Inferior parietal cortex (tissue), 1 donor: ENCODE results near the gene BROX.
"Not testable (repeated sequence)": the region's sequence is repeated elsewhere in the genome, so short reads cannot be mapped to it uniquely, and the experiment has no call there.

ENCODE experiments used
- DNase-seq: peaks from one replicate; pipeline ENCODE4 v3.0.0-alpha.2; 2016; ENCODE audit errors: extremely low spot score

The BROX gene

DNA sequence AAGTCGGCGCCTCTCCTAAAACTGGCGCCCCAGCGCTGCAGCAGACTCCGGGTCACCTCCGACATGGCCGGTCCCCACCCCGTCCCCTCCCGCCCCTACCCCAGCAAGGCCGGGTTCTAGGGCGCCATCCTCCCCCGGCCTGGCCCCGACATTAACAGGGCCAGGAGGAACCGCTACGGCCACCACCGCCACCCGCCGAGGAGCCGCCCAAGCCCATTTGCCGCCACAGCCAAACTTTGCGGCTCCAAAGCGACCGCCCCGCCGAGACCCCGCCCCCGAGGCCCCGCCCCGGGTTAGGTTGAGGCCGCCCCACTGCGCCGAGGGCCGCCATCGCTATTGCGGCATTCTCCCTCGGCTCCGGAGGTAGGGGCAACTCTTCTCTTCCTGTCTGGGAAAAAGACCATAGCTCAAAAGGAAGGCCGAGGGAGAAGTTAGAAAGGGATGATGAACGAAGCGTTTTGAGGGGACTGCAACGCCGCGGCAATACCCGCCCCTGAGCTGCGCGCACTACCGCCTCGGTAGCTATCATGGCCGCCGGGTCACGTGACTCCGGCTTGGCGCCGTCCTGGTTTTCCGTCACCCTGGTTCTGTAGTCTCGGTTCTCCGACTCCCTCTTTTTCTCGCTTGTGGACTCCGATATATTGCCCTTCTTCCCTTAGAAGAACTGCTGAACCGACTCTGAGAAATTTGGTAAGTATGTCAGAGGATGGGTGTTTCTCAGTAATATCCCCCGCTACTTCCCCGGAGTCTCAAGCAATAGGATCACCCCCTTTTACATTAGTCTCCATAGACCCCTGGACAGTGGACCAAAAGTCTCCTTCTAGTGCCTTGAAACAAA lies at the start of gene BROX, which contains the start of gene AIDA:
BROX (plus strand) TSS at position 312 of the 838 bp plus-strand sequence. CDS start 3,136 bp downstream, outside the sequence.
AIDA (minus strand) TSS at position 239 of the 838 bp plus-strand sequence; CDS start at position 65, 174 bp downstream.
- DNase-seq: peak; percentile 90

GRCh38 chr1:222663431-222663934 lies 48.9 kb upstream of the BROX start:
- DNase-seq: no peak

GRCh38 chr1:222665964-222666363 lies 46.4 kb upstream of the BROX start:
- no peak for DNase-seq

- DNase-seq: not testable (repeated sequence)
These were observed 44.2 kb upstream of the BROX start for GRCh38 chr1:222668184-222668583.

DNA sequence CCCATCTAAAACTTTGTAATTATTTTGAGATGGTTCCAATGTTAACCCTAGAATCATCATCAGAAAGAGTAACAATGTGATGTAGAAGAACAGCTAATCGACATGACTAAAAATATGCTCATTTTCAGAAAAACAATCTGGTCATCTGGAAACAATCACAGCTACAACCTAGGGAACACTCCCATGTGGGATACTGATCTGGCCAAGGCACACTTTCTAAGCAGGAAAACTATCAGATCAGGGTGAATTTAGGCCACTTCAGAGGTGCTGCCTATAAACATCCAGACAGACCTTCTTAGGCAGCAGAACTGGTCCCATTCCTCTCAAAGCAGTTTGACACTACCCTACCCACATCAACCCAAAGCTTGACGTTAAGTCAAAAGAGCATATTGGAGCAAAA lies 43.3 kb upstream of the BROX start:
- DNase-seq: not testable (repeated sequence)

GRCh38 chr1:222670110-222670509 lies 42.3 kb upstream of the BROX start:
- DNase-seq: no peak

DNA sequence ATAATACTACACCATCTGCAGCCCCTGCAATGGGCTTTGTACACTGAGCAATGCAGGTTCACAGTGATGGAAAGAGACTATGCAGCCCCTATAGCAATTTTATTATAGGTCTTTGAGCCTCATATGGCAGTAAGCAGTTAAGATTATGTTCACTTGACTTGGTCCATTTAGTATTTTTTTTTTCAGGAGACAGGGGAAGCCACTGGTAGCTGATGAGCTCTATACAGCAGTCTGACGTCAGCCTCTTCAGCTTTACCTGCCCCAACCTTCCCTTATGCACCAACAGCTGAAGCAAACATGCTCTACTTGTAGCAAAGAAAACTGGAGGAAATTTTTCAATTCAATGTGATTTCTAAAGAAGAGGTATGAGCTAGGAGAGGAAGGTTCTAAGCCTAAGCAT lies 32.3 kb upstream of the BROX start:
- no peak for DNase-seq

- no peak for DNase-seq
These were observed 21.3 kb upstream of the BROX start for GRCh38 chr1:222691016-222691415.

DNA sequence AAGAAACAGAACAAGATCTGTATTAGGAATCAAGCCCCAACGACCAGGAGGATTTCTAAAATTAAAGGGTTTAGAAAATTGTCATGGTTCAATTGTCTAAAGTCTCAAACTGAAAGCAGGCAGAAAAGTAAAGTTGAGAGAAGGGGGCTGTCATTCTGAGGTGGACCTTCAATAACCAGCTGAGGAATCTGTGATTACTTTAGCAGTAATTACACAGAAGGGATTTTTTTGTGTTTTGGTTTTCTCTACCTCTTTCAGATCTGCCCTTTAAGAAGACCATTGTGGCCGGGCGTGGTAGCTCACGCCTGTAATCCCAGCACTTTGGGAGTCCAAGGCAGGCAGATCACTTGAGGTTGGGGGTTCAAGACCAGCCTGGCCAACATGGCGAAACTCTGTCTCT lies 17.4 kb upstream of the BROX start:
- no peak for DNase-seq

- DNase-seq: no peak
These were observed 15.6 kb upstream of the BROX start for GRCh38 chr1:222696741-222697140.

DNA sequence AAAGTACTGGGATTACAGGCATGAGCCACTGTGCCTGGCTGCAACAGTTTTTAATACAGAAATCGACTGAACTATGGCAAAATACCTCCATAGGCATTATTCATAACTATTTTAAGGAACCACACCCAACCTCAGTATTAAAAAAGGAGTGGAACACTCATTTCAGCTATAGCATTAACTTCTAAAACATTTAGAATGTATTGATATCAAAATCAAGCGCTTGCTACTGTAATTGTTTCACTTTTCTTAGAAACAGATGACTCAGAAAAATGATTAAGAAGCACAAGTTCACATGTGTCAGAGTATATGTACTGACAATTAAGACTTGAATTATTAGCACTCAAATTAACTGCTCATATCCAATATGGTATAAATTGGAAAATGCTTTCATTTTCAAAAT lies 15.2 kb upstream of the BROX start:
- no peak for DNase-seq

DNA sequence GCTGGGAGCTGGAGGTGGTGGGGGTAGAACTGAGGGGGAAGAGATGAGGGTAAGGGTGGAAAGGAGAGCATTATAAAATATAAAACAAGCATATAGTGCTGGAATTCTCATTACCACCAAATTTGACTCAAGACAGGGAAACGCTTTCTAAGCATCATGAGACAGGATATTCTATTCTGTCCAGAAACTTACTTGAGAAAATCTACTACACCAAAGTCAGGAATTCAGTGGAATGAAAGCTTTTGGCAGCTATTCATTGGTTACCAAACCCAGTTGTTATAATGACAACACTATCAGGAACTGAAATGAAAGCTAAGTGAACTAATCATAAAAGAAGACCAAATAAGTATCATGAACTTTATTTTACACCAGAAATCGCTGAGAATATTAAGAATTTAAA lies 14.5 kb upstream of the BROX start:
- DNase-seq: no peak

GRCh38 chr1:222702210-222702609 lies 10.2 kb upstream of the BROX start:
- DNase-seq: no peak

- no peak for DNase-seq
These were observed 8.1 kb upstream of the BROX start for GRCh38 chr1:222704260-222704659.

DNA sequence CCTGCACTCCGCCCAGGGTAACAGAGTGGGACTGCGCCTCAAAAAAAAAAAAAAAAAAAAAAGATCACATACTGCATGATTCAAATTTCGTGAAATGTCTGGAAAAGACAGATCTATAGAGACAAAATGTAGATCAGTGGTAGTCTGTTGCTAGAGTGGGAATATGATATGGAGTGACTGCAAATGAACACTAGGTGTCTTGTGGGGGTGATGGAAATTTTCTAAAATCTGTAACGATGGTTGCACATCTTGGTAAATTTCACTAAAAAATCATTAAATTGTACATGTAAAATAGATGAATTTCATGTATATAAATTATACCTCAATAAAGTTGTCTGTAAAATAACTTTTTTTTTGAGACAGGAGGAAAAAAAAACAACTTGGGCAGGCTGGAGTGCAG lies 5.5 kb upstream of the BROX start:
- DNase-seq: no peak

DNA sequence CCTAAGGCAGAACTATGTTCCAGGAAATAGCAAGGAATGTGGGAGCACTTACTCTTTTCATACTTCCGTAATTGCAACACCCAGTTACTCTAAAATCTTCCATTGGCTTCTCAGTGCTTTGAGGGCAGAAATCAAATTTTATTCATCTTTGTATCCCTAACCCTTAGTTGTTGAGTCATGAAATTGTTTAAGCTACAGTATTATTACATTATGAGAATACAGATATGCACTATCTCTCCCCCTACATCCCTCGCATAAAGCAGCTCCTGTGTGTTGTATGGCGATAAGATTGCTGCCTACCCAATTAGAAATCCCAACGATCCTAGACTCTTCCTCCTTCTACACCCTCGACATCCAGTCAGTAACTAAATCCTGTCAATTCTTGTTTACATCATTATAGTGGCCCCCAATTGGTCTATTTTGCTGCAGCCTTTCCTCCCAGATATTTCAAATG lies 2.6 kb upstream of the BROX start:
- DNase-seq: no peak

DNA sequence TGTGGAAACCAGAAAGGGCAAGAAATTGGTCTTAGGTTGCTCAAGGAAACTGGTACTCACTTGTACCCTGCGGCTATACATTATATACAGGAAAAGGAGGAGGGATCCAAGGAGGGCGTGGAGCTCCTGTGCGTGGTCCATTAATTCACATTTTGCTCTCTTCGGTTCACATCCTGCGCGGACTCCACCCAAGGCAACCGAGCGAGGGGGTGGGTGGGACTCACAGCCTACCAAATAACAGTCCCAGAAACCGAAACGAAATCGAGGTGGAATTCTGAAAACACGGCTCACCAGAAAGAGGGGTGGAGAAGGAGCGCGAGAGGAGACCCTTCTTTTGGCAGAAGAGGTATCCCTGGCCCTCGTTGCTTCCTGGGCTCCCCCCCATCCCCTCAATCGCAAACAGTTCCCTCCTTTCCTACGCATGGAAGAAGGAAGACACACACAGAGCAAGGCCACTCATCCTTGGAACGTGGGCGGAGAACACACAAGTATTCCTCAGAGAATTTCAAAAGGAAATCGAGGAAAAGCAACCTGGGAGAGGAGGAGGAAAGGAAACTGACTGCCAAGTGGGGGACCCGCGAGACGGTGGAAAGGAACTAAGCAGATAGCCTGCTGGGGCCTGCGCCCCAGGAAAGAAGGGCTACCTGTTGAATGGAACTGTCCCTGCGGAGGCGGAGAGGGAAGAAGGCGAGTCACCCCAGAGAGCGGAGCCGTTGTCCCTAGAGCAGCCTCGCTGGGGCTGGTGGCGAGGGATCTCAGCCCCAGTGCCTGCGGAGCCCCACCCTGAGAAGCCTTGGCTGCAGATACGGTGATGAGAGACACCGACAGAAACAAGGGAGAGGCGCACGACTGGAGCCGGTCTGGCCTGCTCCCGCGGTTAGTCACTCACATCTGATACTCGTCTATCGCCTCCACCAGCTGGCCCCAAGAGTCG lies 778 bp upstream of the BROX start:
- DNase-seq: peak; percentile 53

- peak; percentile 97 for DNase-seq
These were observed 962 bp downstream of the BROX start for GRCh38 chr1:222713091-222713961.

DNA sequence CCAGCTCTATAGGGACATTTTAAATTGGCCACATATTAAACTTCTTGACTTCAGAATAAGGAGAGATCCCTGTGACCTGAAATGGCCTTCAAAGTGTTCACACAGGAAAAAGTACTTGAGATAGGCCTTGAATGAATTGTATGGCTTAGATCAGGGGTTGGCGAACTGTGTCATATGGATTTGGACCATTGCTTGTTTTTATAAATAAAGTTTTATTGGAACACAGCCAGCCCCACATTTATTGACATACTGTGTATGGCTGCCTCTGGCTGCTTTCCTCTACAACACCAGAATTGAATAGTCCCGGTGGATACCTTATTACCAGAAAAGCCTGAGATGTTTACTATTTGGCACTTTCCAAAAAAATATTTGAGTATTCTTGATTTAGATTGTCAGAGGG lies 4.0 kb downstream of the BROX start:
- no peak for DNase-seq

DNA sequence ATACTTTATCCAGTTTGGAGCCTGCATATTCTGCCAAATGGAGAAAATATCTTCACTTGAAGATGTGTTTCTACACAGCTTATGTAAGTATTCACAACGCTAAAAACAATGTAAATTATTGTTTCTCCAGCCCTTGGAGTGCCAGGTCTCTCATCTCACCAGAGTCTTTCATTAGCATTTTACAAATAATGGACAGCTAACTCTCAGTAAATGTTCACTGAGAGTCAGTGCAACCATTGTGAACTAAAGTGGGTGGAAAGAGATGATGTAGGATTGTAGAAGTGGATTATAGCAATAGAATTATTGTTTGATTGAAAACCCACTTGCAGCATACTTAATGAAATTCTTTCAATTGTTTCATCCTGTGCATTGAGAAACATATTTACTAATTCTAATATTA lies 16.4 kb downstream of the BROX start:
- DNase-seq: peak; percentile 49

DNA sequence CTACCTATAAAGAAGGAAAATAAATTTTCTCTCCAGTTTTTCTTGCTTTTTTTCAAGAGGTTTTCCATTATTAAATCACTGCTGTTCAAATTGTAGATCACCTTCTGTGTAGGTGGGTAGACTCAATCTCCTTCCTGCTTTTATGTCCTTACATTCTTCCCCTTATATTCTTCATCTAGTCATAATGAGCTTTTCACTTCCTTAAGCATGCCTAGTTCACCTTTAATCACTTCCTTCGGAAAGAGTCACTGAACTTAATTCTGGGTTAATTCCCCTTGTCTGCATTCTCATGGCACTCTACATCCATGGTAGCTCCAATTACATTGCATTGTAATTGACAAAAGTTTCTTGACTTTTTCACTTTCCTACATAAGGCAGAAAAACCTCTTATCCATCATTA lies 18.5 kb downstream of the BROX start:
- DNase-seq: no peak
